PC-3 (cell line): ENCODE results near the gene DCLK1. TPM values are rescaled to one million over a fixed set of nuclear protein-coding genes. Genes with fewer than 3 reads are reported as not detected.
A peak's percentile ranks its signal among the peaks of the same experiment; 100 is the strongest.

Experiments
- ATAC-seq: fragments of 200-7000 bp; cut with Tn5 transposase; 2 replicates; pipeline ENCODE4 v1.9.1; 2020; ENCODE audit warnings: mild to moderate bottlenecking, moderate library complexity
- BruUV-seq: library from RNA; stranded (reverse); fragments of 400-500 nt; replicated peaks from 2 replicates; lab custom pipeline; 2021; lab: Mats Ljungman, UMichigan
- CTCF ChIA-PET: fragments of 300-600 bp; sonication (Branson Sonifier 250); formaldehyde crosslinking; loops from one replicate; lab custom pipeline; 2022; ENCODE audit warnings: antibody characterized with exemption; lab: Charles Lee
- POLR2A ChIA-PET: fragments of 300-600 bp; sonication (Branson Sonifier 250); formaldehyde crosslinking; loops from one replicate; lab custom pipeline; 2022; ENCODE audit warnings: antibody characterized with exemption; ENCODE audit not compliant: unreplicated experiment; lab: Charles Lee
- DNase-seq: peaks from one replicate; pipeline ENCODE4 v3.0.0-alpha.2; 2015
- H2AFZ ChIP-seq: fragments of 300-600 bp; sonication (generic); 2 replicates; pipeline ENCODE4 v1.6.0; 2016; ENCODE audit warnings: antibody characterized with exemption, low read length
- H3F3A ChIP-seq: fragments of 300-600 bp; sonication (generic); one replicate; pipeline ENCODE4 v1.6.0; 2017; ENCODE audit warnings: antibody characterized with exemption, low read length, control low read depth, mild to moderate bottlenecking; ENCODE audit not compliant: unreplicated experiment
- H3K27ac ChIP-seq: fragments of 300-600 bp; sonication (generic); 2 replicates; pipeline ENCODE4 v1.5.1; 2016; ENCODE audit warnings: mild to moderate bottlenecking, low read length
- H3K27me3 ChIP-seq: fragments of 300-600 bp; sonication (generic); 2 replicates; pipeline ENCODE4 v1.6.1; 2016; ENCODE audit warnings: low read length, mixed read lengths
- H3K36me3 ChIP-seq: fragments of 300-600 bp; sonication (generic); 2 replicates; pipeline ENCODE4 v1.6.1; 2016; ENCODE audit warnings: low read depth, mixed run types, low read length, mixed read lengths
- H3K4me1 ChIP-seq: fragments of 300-600 bp; sonication (generic); 2 replicates; pipeline ENCODE4 v1.5.1; 2016; ENCODE audit warnings: low read length; ENCODE audit not compliant: insufficient read depth
- H3K4me2 ChIP-seq: fragments of 300-600 bp; sonication (generic); 2 replicates; pipeline ENCODE4 v1.6.0; 2016; ENCODE audit warnings: low read length
- H3K4me3 ChIP-seq: fragments of 300-600 bp; sonication (generic); 2 replicates; pipeline ENCODE4 v1.5.1; 2016; ENCODE audit warnings: mild to moderate bottlenecking, low read length, mixed read lengths
- H3K79me2 ChIP-seq: fragments of 300-600 bp; sonication (generic); 2 replicates; pipeline ENCODE4 v1.6.1; 2017; ENCODE audit warnings: low read length, mixed read lengths
- H3K9ac ChIP-seq: fragments of 300-600 bp; sonication (generic); 2 replicates; pipeline ENCODE4 v1.6.0; 2016; ENCODE audit warnings: mild to moderate bottlenecking, low read length
- H3K9me2 ChIP-seq: fragments of 300-600 bp; sonication (generic); replicated peaks from 2 replicates; pipeline ENCODE4 v1.6.1; 2016; ENCODE audit warnings: mixed run types, low read length, mixed read lengths
- H3K9me3 ChIP-seq: fragments of 300-600 bp; sonication (generic); 2 replicates; pipeline ENCODE4 v1.6.1; 2016; ENCODE audit warnings: low read length, mixed read lengths
- H4K20me1 ChIP-seq: fragments of 300-600 bp; sonication (generic); 2 replicates; pipeline ENCODE4 v1.6.1; 2016; ENCODE audit warnings: low read length, mixed read lengths
- EZH2 ChIP-seq: fragments of 300-600 bp; sonication (generic); IDR thresholded peaks from one replicate; pipeline ENCODE4 v1.6.1; 2017; ENCODE audit warnings: antibody characterized with exemption, mild to moderate bottlenecking, low read length; ENCODE audit not compliant: unreplicated experiment
- EZH2phosphoT487 ChIP-seq: fragments of 300-600 bp; sonication (generic); IDR thresholded peaks from 2 replicates; pipeline ENCODE4 v1.6.1; 2018; ENCODE audit warnings: mild to moderate bottlenecking, antibody characterized with exemption, low read length, borderline replicate concordance
- intact Hi-C: fragments of 100-400 bp; cut with micrococcal nuclease; formaldehyde crosslinking; loops from 2 replicates; pipeline ENCODE4 v1.9.0; 2023
- total RNA-seq: library from RNA; depleted of rRNA; stranded (reverse); fragments of >200 nt; gene quantifications from 2 replicates; pipeline ENCODE4 v1.2.3, GENCODE V29; 2014
- TF ChIP-seq, protein P1 (sequence below): fragments of 300-600 bp; sonication (generic); conservative IDR thresholded peaks from 2 replicates; pipeline ENCODE4 v1.5.1; 2017; ENCODE audit warnings: antibody characterized with exemption, low read depth, mild to moderate bottlenecking, low read length

Gene DCLK1
- total RNA-seq, 1 experiment from 2014 or later = not detected

DNA sequence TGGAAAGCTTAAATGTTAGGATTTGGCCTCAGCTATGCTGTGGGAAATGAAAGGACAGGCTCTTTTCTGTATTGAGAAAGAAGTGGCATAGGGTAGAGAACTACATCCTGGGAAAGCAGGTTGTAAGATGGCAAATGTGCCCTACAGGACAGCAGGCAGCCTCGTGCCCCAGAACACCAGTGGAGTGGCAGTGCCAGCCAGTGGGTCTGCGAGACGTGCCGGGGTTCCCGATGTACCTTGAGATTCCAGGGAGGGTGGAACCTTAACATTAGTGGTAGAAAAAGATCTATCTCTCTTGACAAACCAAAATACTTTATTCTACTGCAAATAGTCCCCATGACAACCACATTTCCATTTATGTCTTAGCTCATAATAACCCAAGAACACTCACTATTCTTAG lies 42.7 kb downstream of the DCLK1 start:
- H3K9ac ChIP-seq = no peak overlapping the region
- H3K4me1 ChIP-seq = no peaks in the 10 kb centered on the region
- H3K79me2 ChIP-seq = no peaks in the 10 kb centered on the region
- no peak overlapping the region for H3K4me3 ChIP-seq
- no peaks in the 10 kb centered on the region for H3K9me2 ChIP-seq
- H3K36me3 ChIP-seq = no peaks in the 10 kb centered on the region
- ATAC-seq (no peak), DNase-seq (no peak)
- TF ChIP-seq, protein P1, sequence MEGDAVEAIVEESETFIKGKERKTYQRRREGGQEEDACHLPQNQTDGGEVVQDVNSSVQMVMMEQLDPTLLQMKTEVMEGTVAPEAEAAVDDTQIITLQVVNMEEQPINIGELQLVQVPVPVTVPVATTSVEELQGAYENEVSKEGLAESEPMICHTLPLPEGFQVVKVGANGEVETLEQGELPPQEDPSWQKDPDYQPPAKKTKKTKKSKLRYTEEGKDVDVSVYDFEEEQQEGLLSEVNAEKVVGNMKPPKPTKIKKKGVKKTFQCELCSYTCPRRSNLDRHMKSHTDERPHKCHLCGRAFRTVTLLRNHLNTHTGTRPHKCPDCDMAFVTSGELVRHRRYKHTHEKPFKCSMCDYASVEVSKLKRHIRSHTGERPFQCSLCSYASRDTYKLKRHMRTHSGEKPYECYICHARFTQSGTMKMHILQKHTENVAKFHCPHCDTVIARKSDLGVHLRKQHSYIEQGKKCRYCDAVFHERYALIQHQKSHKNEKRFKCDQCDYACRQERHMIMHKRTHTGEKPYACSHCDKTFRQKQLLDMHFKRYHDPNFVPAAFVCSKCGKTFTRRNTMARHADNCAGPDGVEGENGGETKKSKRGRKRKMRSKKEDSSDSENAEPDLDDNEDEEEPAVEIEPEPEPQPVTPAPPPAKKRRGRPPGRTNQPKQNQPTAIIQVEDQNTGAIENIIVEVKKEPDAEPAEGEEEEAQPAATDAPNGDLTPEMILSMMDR = no peak
- TF ChIP-seq EZH2phosphoT487 = no peak
- no peak for TF ChIP-seq EZH2
- intact Hi-C loops = no loop called here
- H2AFZ ChIP-seq = no peak overlapping the region
- POLR2A ChIA-PET = no interaction called here
- CTCF ChIA-PET = interaction anchor here (0.5 to 0.6 kb wide), 2 partner anchors 181 to 1935 kb away, joined by 4 to 5 read pairs; no protein-coding TSS in a partner anchor
- no peak overlapping the region for H3K4me2 ChIP-seq
- no peak overlapping the region for H3K27ac ChIP-seq
- no peaks in the 10 kb centered on the region for H3K9me3 ChIP-seq
- BruUV-seq = no TSS peak
- H3F3A ChIP-seq = no peaks in the 10 kb centered on the region
- H4K20me1 ChIP-seq = no peaks in the 10 kb centered on the region
- H3K27me3 ChIP-seq = peaks cover 9% of the 10 kb centered on the region; the same call in 1 of the 2 replicates

DNA sequence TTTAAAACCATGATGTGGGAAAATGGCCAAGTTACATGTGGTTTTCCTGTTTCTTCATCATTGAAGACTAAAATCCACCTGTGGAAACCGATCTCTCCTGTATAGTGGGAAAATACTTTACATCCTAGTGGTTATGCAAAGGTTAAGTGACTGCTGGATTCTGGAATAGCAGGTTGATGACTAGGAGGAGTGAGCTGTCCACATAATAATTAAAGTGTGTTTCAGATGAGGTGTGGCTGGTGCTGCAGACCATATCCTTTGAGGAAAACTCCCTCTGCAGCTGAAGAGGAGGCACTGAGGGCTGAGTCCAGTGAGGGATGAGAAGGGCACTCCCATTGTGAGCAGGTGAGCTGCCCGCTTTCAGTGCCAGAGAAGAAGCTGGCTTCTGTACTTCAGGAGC lies 43.2 kb downstream of the DCLK1 start:
- H3K36me3 ChIP-seq = no peaks in the 10 kb centered on the region
- intact Hi-C loops = no loop called here
- H2AFZ ChIP-seq = no peak overlapping the region
- no peak for TF ChIP-seq EZH2
- TF ChIP-seq, protein P1 = no peak
- no peak for TF ChIP-seq EZH2phosphoT487
- H3K9me2 ChIP-seq = no peaks in the 10 kb centered on the region
- peaks cover 8% of the 10 kb centered on the region; the same call in 1 of the 2 replicates for H3K27me3 ChIP-seq
- ATAC-seq (no peak), DNase-seq (peak; percentile 20)
- ChIA-PET POLR2A (no interaction called here), CTCF (interaction anchor here (0.5 to 0.6 kb wide), 2 partner anchors 181 to 1936 kb away, joined by 4 to 5 read pairs; no protein-coding TSS in a partner anchor)
- no peaks in the 10 kb centered on the region for H3K79me2 ChIP-seq
- H3K4me3 ChIP-seq = no peak overlapping the region
- no peaks in the 10 kb centered on the region for H4K20me1 ChIP-seq
- H3K4me1 ChIP-seq = no peaks in the 10 kb centered on the region
- no peaks in the 10 kb centered on the region for H3K9me3 ChIP-seq
- no peaks in the 10 kb centered on the region for H3F3A ChIP-seq
- no TSS peak for BruUV-seq
- H3K27ac ChIP-seq = no peak overlapping the region
- H3K4me2 ChIP-seq = no peak overlapping the region
- no peak overlapping the region for H3K9ac ChIP-seq

DNA sequence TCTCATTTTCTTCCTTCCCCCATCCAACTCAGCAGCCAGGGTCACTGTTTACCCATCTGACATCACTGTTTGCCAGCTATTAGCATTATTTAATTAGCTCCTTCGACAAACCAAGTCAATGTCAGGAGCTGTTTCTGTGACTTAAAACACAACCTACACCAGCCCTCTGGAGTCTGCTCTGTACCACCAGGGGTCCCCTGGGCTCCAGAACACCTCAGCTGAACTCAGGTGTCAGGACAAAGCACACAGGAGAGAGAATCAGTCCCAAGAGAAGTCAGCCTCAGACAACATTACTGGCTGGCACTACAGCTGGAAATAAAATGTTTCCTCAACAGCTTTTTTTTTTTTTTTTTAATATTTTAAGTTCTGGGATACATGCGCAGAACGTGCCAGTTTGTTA lies 45.1 kb downstream of the DCLK1 start:
- no peak for TF ChIP-seq EZH2
- TF ChIP-seq, protein P1 = no peak
- H3K4me1 ChIP-seq = no peaks in the 10 kb centered on the region
- CTCF ChIA-PET = interaction anchor here (0.6 kb wide), 1 partner anchor 189 kb away, joined by 5 read pairs; no protein-coding TSS in a partner anchor
- H4K20me1 ChIP-seq = no peaks in the 10 kb centered on the region
- H3K9me2 ChIP-seq = no peaks in the 10 kb centered on the region
- H3K9me3 ChIP-seq = no peaks in the 10 kb centered on the region
- H3K27ac ChIP-seq = no peak overlapping the region
- POLR2A ChIA-PET = no interaction called here
- ATAC-seq = no peak
- no peak overlapping the region for H3K4me2 ChIP-seq
- H3K4me3 ChIP-seq = no peak overlapping the region
- DNase-seq = no peak
- BruUV-seq = no TSS peak
- no peaks in the 10 kb centered on the region for H3K36me3 ChIP-seq
- H3K9ac ChIP-seq = no peak overlapping the region
- intact Hi-C loops = no loop called here
- H2AFZ ChIP-seq = no peak overlapping the region
- H3K27me3 ChIP-seq = peaks cover 10% of the 10 kb centered on the region; the same call in 1 of the 2 replicates
- no peaks in the 10 kb centered on the region for H3K79me2 ChIP-seq
- no peaks in the 10 kb centered on the region for H3F3A ChIP-seq
